ENCODE results near the gene RGS3.

DNA sequence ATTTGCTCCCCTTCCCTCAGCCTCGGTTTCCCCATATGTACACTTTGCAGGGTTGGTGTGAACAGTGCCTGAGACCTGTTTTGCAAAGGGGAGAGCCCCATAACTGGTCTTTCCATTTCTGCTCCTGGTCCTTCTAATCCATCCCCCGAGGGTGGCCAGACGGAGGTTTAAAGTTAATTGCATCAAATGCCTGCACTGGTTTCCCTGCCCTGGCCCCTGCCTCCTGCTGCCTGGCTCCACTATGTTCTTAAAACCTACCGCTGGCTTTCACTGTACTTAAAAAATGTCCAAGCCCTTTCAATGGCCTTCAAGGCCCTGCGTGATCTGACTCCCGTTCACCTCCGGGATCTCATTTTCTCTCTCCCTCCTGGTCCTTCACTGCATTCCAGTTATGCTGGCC is 183.0 kb downstream of the RGS3 start:
- TF ChIP-seq EZH2 (IDR thresholded peaks at IDR 0.05; ENCODE audit: insufficient read depth, poor library complexity, severe bottlenecking): no peak
- TF ChIP-seq EZH2phosphoT487 (IDR thresholded peaks at IDR 0.05; ENCODE audit: insufficient read depth, low read depth): no peak

Measured in GM23248 (cell line).